Esophagus squamous epithelium (tissue), 5 donors: ENCODE data around the gene FGF4. TPM values are rescaled to one million over a fixed set of nuclear protein-coding genes. Genes with fewer than 3 reads are reported as not detected.

Source experiments
- DNase-seq: peaks from one replicate; lab custom pipeline; 2025; lab: John Stamatoyannopoulos, UW
- H3K27ac ChIP-seq, 4 donors: fragments of 200-600 bp; sonication (generic); one replicate each; pipeline ENCODE4 v1.5.1; 2016 to 2019; ENCODE audit warnings: mild to moderate bottlenecking in 1 of 4
- H3K27me3 ChIP-seq, 4 donors: fragments of 200-600 bp; sonication (generic); 1 replicate in 3 of 4; 2 replicates in 1 of 4; pipeline versions ENCODE4 v1.5.1 to v1.6.0; 2017 to 2021; ENCODE audit warnings: antibody characterized with exemption in 1 of 4
- H3K36me3 ChIP-seq, 3 donors: fragments of 200-600 bp; sonication (generic); one replicate each; pipeline ENCODE4 v1.5.1; 2016 to 2019
- H3K4me1 ChIP-seq, 3 donors: fragments of 200-600 bp; sonication (generic); one replicate each; pipeline ENCODE4 v1.5.1; 2017 to 2019
- H3K4me3 ChIP-seq, 4 donors: fragments of 200-600 bp; sonication (generic); 1 replicate in 3 of 4; 2 replicates in 1 of 4; pipeline ENCODE4 v1.5.1; 2016 to 2019; ENCODE audit warnings: mild to moderate bottlenecking in 2 of 4, moderate library complexity in 1 of 4
- H3K9me3 ChIP-seq, 3 donors: fragments of 200-600 bp; sonication (generic); one replicate each; pipeline ENCODE4 v1.5.1; 2016 to 2019
- CTCF ChIP-seq, 6 experiments: fragments of 450-650 bp in 4 of 6; fragments of 200-600 bp in 2 of 6; sonication (generic) in 2 of 6; IDR thresholded peaks; one replicate each; pipeline ENCODE4 v1.5.1; 2016 to 2019; ENCODE audit warnings: antibody characterized with exemption in 6 of 6, mild to moderate bottlenecking in 4 of 6, moderate library complexity in 4 of 6
- POLR2A ChIP-seq, 4 donors: fragments of 450-650 bp; IDR thresholded peaks; one replicate each; pipeline ENCODE4 v1.6.1; 2017; ENCODE audit warnings: antibody characterized with exemption in 4 of 4, mild to moderate bottlenecking in 4 of 4, moderate library complexity in 3 of 4
- WGBS, 2 donors: methylation state at CpG; one replicate each; pipeline ENCODE4 v1.1.5; 2018; 5-methylcytosine and 5-hydroxymethylcytosine counted together
- intact Hi-C: fragments of 100-400 bp; cut with DNase I; formaldehyde crosslinking; loops from one replicate; pipeline ENCODE4 v1.15.0; 2022
- total RNA-seq, 4 donors: library from RNA; depleted of rRNA; stranded (reverse); fragments of >200 nt; gene quantifications; one replicate each; pipeline ENCODE4 v1.1.0, GENCODE V29; 2016
- donor health status: DM: yes; HTN: yes; CAD: no.

Gene FGF4
- total RNA-seq, 4 donors from 2014 or later = not detected

GRCh38 chr11:69812946-69813345, 37.8 kb upstream of the FGF4 start:
- Histone ChIP-seq H3K9me3 (no peaks in the 10 kb centered on the region), H3K4me1 (peaks cover 0 to 9% (median 8%) of the 10 kb centered on the region in 3 donors), H3K4me3 (no peak overlapping the region), H3K27ac (no peak overlapping the region), H3K27me3 (peaks cover 9 to 100% (median 11%) of the 10 kb centered on the region in 4 donors), H3K36me3 (no peaks in the 10 kb centered on the region)
- 65 to 80% methylated on average over 2 to 9 of the region's 10 CpGs for WGBS, 2 donors
- DNase-seq = no peak
- intact Hi-C loops = no loop called here
- TF ChIP-seq POLR2A (IDR thresholded peaks at IDR 0.05) (no peak), CTCF (IDR thresholded peaks at IDR 0.05) (no peak)

GRCh38 chr11:69812256-69812655, 37.1 kb upstream of the FGF4 start:
- H3K4me3 ChIP-seq = no peak overlapping the region
- DNase-seq = no peak
- TF ChIP-seq CTCF (IDR thresholded peaks at IDR 0.05) (no peak), POLR2A (IDR thresholded peaks at IDR 0.05) (no peak)
- intact Hi-C loops = no loop called here
- 100% methylated on average over 2 of the region's 7 CpGs; no CpG with 5 or more reads in 1 of the 2 donors for WGBS, 2 donors
- H3K27ac ChIP-seq = no peak overlapping the region
- H3K36me3 ChIP-seq = no peaks in the 10 kb centered on the region
- peaks cover 0 to 2% (median under 1%) of the 10 kb centered on the region in 3 donors for H3K4me1 ChIP-seq
- H3K9me3 ChIP-seq = no peaks in the 10 kb centered on the region
- H3K27me3 ChIP-seq = peaks cover 2 to 100% (median 5%) of the 10 kb centered on the region in 4 donors

GRCh38 chr11:69811431-69811830, 36.3 kb upstream of the FGF4 start:
- H3K36me3 ChIP-seq = no peaks in the 10 kb centered on the region
- TF ChIP-seq CTCF (IDR thresholded peaks at IDR 0.05) (no peak), POLR2A (IDR thresholded peaks at IDR 0.05) (no peak)
- H3K4me3 ChIP-seq = no peak overlapping the region
- DNase-seq = no peak
- intact Hi-C loops = no loop called here
- H3K9me3 ChIP-seq = no peaks in the 10 kb centered on the region
- WGBS, 2 donors = 51 to 63% methylated on average over 3 of the region's 3 CpGs
- no peak overlapping the region for H3K27ac ChIP-seq
- H3K4me1 ChIP-seq = no peaks in the 10 kb centered on the region
- H3K27me3 ChIP-seq = peaks cover 0 to 93% (median 0%) of the 10 kb centered on the region in 4 donors

DNA sequence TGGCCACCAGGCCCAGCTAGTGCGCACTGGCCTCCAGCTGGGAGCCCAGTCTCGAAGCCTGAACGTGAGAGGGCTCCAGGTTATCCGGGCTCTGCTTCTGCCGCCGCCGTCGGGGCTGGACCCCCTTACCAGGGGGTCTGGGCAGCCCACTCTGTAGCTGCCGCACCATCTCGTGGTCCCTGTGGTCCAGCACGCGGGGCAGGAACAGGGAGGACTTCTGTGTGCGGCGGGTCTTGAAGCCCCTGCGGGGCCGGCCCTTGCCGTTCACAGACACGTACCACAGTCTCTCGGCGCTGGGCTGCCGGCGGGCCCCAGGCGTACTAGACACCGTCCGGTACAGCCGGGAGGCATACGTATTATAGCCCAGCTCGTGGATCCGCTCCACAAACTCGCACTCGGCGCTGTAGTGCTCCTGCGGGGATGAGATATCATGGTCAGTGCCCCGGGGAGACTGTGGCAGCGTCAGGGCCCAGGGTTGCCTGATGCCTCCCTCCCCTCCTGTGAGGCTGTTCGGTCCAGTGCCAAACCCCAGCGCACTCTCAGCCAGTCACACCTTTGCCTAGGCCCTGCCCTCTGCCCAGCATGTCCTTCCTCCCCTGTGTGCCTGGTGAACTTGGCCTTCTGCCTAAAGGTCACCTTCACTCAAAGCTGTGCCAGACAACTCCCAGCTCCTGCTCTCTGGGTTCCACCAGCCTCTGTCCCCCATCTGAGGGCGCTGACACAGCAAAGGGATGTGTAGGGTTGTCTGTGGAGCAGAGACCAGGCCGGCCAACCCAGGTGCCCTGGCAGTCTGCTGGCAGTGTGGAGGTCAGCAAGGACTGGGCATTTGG, 35.4 kb upstream of the FGF4 start:
- WGBS, 2 donors = 80 to 86% methylated on average over 3 to 22 of the region's 39 CpGs
- no peaks in the 10 kb centered on the region for H3K4me1 ChIP-seq

More for the DNA sequence above, 35.4 kb upstream of the FGF4 start:
- Histone ChIP-seq H3K36me3 (no peaks in the 10 kb centered on the region), H3K4me3 (no peak overlapping the region), H3K27ac (no peak overlapping the region), H3K9me3 (no peaks in the 10 kb centered on the region), H3K27me3 (peaks cover 0 to 84% (median 0%) of the 10 kb centered on the region in 4 donors)
- intact Hi-C loops = no loop called here
- TF ChIP-seq CTCF (IDR thresholded peaks at IDR 0.05) = no peak
- TF ChIP-seq POLR2A (IDR thresholded peaks at IDR 0.05) = no peak
- no peak for DNase-seq
